Osteocyte (in vitro differentiated cells): ENCODE measurements around the gene RBBP7. TPM values are rescaled to one million over a fixed set of nuclear protein-coding genes. Genes with fewer than 3 reads are reported as not detected.
A peak's percentile ranks its signal among the peaks of the same experiment; 100 is the strongest.

Experiments
- DNase-seq: peaks from one replicate; pipeline ENCODE4 v3.0.0; 2021; ENCODE audit warnings: mixed read lengths; ENCODE audit not compliant: unreplicated experiment; ENCODE audit errors: extremely low spot score
- H3K27ac Mint-ChIP-seq: one replicate; pipeline ENCODE4 v1.8.0; 2021; ENCODE audit warnings: mild to moderate bottlenecking, mixed read lengths; ENCODE audit not compliant: unreplicated experiment
- H3K27me3 Mint-ChIP-seq: one replicate; pipeline ENCODE4 v1.8.0; 2021; ENCODE audit warnings: mixed read lengths; ENCODE audit not compliant: unreplicated experiment
- H3K36me3 Mint-ChIP-seq: one replicate; pipeline ENCODE4 v1.8.0; 2021; ENCODE audit warnings: mixed read lengths; ENCODE audit not compliant: unreplicated experiment
- H3K4me1 Mint-ChIP-seq: one replicate; pipeline ENCODE4 v1.8.0; 2021; ENCODE audit warnings: mixed read lengths; ENCODE audit not compliant: unreplicated experiment
- H3K4me3 Mint-ChIP-seq: one replicate; pipeline ENCODE4 v1.8.0; 2021; ENCODE audit warnings: mild to moderate bottlenecking, moderate library complexity, mixed read lengths; ENCODE audit not compliant: unreplicated experiment
- H3K9me3 Mint-ChIP-seq: one replicate; pipeline ENCODE4 v1.8.0; 2021; ENCODE audit warnings: mixed read lengths; ENCODE audit not compliant: unreplicated experiment
- total RNA-seq: library from RNA; stranded (reverse); gene quantifications from 2 replicates; pipeline ENCODE4 v1.2.1, GENCODE V29; 2021
- TF ChIP-seq, protein P1 (sequence below): fragments of 200-600 bp; sonication (generic); IDR thresholded peaks from 2 replicates; pipeline ENCODE4 v1.5.0; 2021; ENCODE audit warnings: antibody characterized with exemption, mild to moderate bottlenecking, moderate library complexity

RBBP7 gene
- total RNA-seq, 1 donor from 2014 or later, result 148 TPM

DNA sequence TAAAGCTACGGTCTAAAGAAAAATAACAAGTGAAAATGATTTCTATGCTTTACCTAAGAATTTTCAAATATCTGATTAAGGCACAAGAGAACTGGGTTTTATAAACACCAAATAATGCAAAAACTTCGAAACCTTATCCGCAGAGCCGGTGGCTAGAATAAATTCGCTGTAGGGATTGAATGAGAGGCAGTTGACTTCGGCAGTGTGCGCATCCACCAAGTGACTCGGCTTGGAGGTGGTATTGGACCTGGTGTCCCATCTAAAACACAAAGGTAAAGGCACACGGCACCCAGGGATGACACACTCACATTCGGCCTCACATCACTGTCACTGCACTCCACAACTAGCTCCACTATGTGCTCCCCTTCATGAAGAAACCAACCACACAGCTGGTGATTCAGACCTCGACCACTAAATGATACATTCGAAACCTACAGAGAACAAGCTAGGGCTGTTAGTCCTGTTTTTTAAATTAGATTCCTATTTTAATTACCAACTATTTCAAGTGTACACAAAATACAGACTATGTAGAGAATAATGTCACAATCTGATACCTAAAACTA lies 17.5 kb downstream of the RBBP7 start:
- Mint-ChIP-seq H3K4me3 (no peak overlapping the region), H3K27ac (peak overlapping the region; percentile 14), H3K4me1 (peaks cover 7% of the 10 kb centered on the region), H3K27me3 (no peaks in the 10 kb centered on the region), H3K9me3 (peaks cover 5% of the 10 kb centered on the region), H3K36me3 (peaks cover 64% of the 10 kb centered on the region)
- TF ChIP-seq, protein P1, sequence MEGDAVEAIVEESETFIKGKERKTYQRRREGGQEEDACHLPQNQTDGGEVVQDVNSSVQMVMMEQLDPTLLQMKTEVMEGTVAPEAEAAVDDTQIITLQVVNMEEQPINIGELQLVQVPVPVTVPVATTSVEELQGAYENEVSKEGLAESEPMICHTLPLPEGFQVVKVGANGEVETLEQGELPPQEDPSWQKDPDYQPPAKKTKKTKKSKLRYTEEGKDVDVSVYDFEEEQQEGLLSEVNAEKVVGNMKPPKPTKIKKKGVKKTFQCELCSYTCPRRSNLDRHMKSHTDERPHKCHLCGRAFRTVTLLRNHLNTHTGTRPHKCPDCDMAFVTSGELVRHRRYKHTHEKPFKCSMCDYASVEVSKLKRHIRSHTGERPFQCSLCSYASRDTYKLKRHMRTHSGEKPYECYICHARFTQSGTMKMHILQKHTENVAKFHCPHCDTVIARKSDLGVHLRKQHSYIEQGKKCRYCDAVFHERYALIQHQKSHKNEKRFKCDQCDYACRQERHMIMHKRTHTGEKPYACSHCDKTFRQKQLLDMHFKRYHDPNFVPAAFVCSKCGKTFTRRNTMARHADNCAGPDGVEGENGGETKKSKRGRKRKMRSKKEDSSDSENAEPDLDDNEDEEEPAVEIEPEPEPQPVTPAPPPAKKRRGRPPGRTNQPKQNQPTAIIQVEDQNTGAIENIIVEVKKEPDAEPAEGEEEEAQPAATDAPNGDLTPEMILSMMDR, result no peak
- no peak for DNase-seq

DNA sequence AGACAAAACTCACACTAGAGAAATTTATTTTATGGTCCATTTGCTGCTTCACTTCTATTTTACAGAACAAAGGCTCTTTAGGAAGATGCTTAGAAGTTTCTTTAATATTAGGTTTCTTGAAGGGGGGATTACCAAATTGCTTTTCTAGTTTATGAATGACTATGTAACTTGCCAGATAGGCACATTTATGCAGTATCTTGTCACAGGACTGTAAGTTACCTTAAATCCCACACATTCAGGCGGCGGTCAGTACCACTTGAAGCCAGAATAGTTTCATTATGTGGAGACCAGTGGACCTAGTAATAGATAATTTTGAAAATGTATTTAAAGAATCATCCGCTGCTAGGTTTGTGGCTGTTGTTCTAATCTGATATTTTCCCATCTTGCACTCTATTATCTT lies 18.3 kb downstream of the RBBP7 start:
- DNase-seq, result no peak
- TF ChIP-seq, protein P1, result no peak
- Mint-ChIP-seq H3K9me3 (peaks cover 2% of the 10 kb centered on the region), H3K27me3 (no peaks in the 10 kb centered on the region), H3K36me3 (peaks cover 57% of the 10 kb centered on the region), H3K4me3 (no peak overlapping the region), H3K27ac (no peak overlapping the region), H3K4me1 (peaks cover 7% of the 10 kb centered on the region)

DNA sequence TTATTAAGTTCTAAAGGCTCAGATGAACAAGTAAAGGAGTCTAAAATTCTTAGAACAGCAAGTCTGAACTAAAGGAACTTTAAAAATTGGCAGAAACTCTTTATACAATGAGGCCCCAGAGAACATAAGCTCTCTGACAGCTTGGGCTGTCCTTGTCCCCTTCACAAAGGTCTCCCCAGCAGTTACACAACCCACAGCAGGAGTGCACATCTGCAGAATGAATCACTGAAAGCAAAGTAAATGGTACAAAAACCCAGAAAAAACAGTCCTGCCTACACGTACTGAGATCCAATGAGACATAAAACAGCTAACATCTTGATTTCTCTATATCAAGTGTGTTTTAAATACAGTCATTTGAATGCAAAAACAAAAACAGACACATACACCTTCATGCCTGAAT lies 18.7 kb downstream of the RBBP7 start:
- peaks cover 57% of the 10 kb centered on the region for H3K36me3 Mint-ChIP-seq
- no peak overlapping the region for H3K4me3 Mint-ChIP-seq
- H3K4me1 Mint-ChIP-seq, result peaks cover 7% of the 10 kb centered on the region
- TF ChIP-seq, protein P1, result no peak
- H3K27me3 Mint-ChIP-seq, result no peaks in the 10 kb centered on the region
- no peak for DNase-seq
- H3K27ac Mint-ChIP-seq, result no peak overlapping the region
- no peaks in the 10 kb centered on the region for H3K9me3 Mint-ChIP-seq

DNA sequence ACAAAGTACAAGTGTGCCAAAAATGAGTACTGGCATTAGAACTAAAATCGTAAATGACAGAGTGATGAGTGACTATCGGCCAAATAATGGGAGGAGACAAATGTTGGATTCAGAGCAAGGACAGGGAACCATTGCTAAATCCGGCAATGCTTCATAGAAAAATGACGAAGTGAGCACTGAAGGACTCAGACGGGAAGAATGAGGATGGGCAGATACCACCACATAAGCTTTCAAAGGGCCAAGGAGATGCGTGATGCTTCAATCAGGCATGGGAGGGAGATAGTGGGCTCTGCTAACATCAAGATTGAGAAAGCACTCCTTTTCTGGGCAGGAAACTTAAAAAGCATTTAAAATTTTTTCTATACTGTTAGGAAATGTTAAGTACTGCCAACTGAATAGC lies 21.6 kb downstream of the RBBP7 start:
- Mint-ChIP-seq H3K27me3 (no peaks in the 10 kb centered on the region), H3K27ac (no peak overlapping the region), H3K36me3 (peaks cover 65% of the 10 kb centered on the region), H3K9me3 (no peaks in the 10 kb centered on the region), H3K4me3 (no peak overlapping the region), H3K4me1 (peaks cover 7% of the 10 kb centered on the region)
- TF ChIP-seq, protein P1, result no peak
- no peak for DNase-seq

DNA sequence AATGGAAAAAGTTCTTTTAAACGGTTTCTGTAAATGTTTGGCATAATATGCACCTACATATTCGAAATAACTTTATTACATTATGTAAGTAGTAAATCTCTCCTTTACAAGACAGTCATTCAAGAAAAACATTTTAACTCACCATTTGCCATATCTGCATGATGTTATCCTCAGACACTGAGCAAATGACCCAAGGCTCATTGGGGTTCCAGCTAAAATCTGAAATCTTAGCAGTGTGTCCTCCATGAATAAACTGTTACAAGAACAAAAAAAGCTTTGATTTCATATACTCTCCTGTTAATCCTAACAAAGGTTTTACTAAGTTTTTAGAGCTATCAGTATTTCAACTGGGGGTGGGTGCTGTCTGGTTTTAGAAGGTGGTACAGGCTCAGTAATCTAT lies 24.5 kb downstream of the RBBP7 start:
- H3K9me3 Mint-ChIP-seq, result no peaks in the 10 kb centered on the region
- H3K4me1 Mint-ChIP-seq, result no peaks in the 10 kb centered on the region
- no peak overlapping the region for H3K27ac Mint-ChIP-seq
- no peak for DNase-seq
- no peaks in the 10 kb centered on the region for H3K27me3 Mint-ChIP-seq
- H3K36me3 Mint-ChIP-seq, result peaks cover 72% of the 10 kb centered on the region
- no peak overlapping the region for H3K4me3 Mint-ChIP-seq
- TF ChIP-seq, protein P1, result no peak
